Trophoblast cell (in vitro differentiated cells and primary cell): ENCODE measurements around the gene NEUROD4.

Experiments used
- DNase-seq, 2 donors: peaks; one replicate each; pipeline ENCODE4 v3.0.0-alpha.2; 2016
- H2AFZ ChIP-seq: 2 replicates; pipeline ENCODE4 v1.6.1; 2013; ENCODE audit warnings: low read length, moderate library complexity, mild to moderate bottlenecking; ENCODE audit not compliant: insufficient read depth, poor library complexity
- H2AK5ac ChIP-seq: 2 replicates; pipeline ENCODE4 v1.6.1; 2013; ENCODE audit warnings: mild to moderate bottlenecking, low read length
- H2BK120ac ChIP-seq: 2 replicates; pipeline ENCODE4 v1.6.1; 2013; ENCODE audit warnings: low read length, mild to moderate bottlenecking, moderate library complexity; ENCODE audit not compliant: insufficient read depth, poor library complexity
- H2BK12ac ChIP-seq: 2 replicates; pipeline ENCODE4 v1.6.1; 2013; ENCODE audit warnings: mild to moderate bottlenecking, low read length, moderate library complexity
- H2BK5ac ChIP-seq: 2 replicates; pipeline ENCODE4 v1.6.1; 2013; ENCODE audit warnings: low read length, low read depth, moderate library complexity, mild to moderate bottlenecking; ENCODE audit not compliant: poor library complexity
- H3K14ac ChIP-seq: 2 replicates; pipeline ENCODE4 v1.6.1; 2013; ENCODE audit warnings: mild to moderate bottlenecking, low read length
- H3K18ac ChIP-seq: 2 replicates; pipeline ENCODE4 v1.6.1; 2013; ENCODE audit warnings: mild to moderate bottlenecking, low read length
- H3K23ac ChIP-seq: 2 replicates; pipeline ENCODE4 v1.6.1; 2013; ENCODE audit warnings: low read length
- H3K27ac ChIP-seq: 2 replicates; pipeline ENCODE4 v1.5.1; 2013; ENCODE audit warnings: low read depth, mild to moderate bottlenecking, inconsistent platforms, low read length, moderate library complexity
- H3K27me3 ChIP-seq: 2 replicates; pipeline ENCODE4 v1.6.1; 2013; ENCODE audit warnings: inconsistent platforms, mild to moderate bottlenecking, low read length, moderate library complexity; ENCODE audit not compliant: insufficient read depth
- H3K36me3 ChIP-seq, 2 experiments: 1 replicate in 1 of 2; 2 replicates in 1 of 2; pipeline ENCODE4 v1.6.1; 2013; ENCODE audit warnings: low read length in 2 of 2, mild to moderate bottlenecking in 2 of 2, moderate library complexity in 1 of 2; ENCODE audit not compliant: insufficient read depth in 2 of 2, control insufficient read depth in 1 of 2
- H3K4ac ChIP-seq: 2 replicates; pipeline ENCODE4 v1.6.1; 2013; ENCODE audit warnings: low read depth, mild to moderate bottlenecking, low read length, moderate library complexity
- H3K4me1 ChIP-seq, 2 experiments: 1 replicate in 1 of 2; 2 replicates in 1 of 2; pipeline ENCODE4 v1.6.1; 2013; ENCODE audit warnings: low read length in 2 of 2, mild to moderate bottlenecking in 2 of 2, moderate library complexity in 1 of 2; ENCODE audit not compliant: insufficient read depth in 2 of 2, control insufficient read depth in 1 of 2
- H3K4me2 ChIP-seq: 2 replicates; pipeline ENCODE4 v1.6.1; 2013; ENCODE audit warnings: inconsistent platforms, mild to moderate bottlenecking, low read length, moderate library complexity
- H3K4me3 ChIP-seq: 2 replicates; pipeline ENCODE4 v1.5.1; 2013; ENCODE audit warnings: mild to moderate bottlenecking, low read depth, low read length, inconsistent platforms
- H3K79me1 ChIP-seq: one replicate; pipeline ENCODE4 v1.6.1; 2013; ENCODE audit warnings: low read length
- H3K79me2 ChIP-seq: 2 replicates; pipeline ENCODE4 v1.6.1; 2013; ENCODE audit warnings: low read length, mild to moderate bottlenecking; ENCODE audit not compliant: control insufficient read depth, insufficient read depth, poor library complexity
- H3K9ac ChIP-seq: 2 replicates; pipeline ENCODE4 v1.6.1; 2013; ENCODE audit warnings: mild to moderate bottlenecking, low read length
- H3K9me3 ChIP-seq: 2 replicates; pipeline ENCODE4 v1.6.1; 2013; ENCODE audit warnings: low read depth, mild to moderate bottlenecking, control low read depth, inconsistent platforms, low read length; ENCODE audit not compliant: insufficient read depth
- H4K12ac ChIP-seq: 2 replicates; pipeline ENCODE4 v1.6.1; 2013; ENCODE audit warnings: low read depth, mild to moderate bottlenecking, low read length, moderate library complexity
- H4K8ac ChIP-seq: 2 replicates; pipeline ENCODE4 v1.6.1; 2013; ENCODE audit warnings: low read depth, mild to moderate bottlenecking, low read length, moderate library complexity
- H4K91ac ChIP-seq: one replicate; pipeline ENCODE4 v1.6.1; 2013; ENCODE audit warnings: low read depth, mild to moderate bottlenecking, low read length, moderate library complexity
- WGBS: extraction: QIAGEN DNeasy Blood & Tissue Kit; methylation state at CpG from one replicate; pipeline ENCODE4 v1.1.7; 2013; ENCODE audit warnings: missing lambda C conversion rate; ENCODE audit not compliant: insufficient read length, insufficient coverage; ENCODE audit errors: extremely low coverage; 5-methylcytosine and 5-hydroxymethylcytosine counted together

The NEUROD4 gene

DNA sequence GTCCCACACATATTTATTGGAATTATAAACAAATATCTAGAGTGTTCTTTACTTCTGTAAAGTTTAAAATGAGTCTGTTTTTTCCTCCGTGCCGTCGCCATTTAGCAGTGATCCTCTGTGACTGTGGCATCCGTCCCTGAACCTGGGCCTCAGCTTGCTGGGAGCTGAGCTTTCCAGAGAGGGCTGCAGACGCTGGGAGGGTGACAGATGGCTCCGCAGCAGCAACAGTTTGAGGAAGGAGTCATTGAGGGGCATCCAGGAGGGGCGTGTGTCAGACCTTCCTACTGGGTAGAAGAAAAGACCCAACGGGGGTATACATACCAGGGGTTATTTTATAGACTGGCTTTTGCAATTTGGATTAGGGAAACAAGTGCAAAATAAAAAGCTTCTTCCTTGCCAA lies 47.9 kb downstream of the NEUROD4 start:
- Histone ChIP-seq H3K9me3 (no peaks in the 10 kb centered on the region), H2BK12ac (no peak overlapping the region), H2BK5ac (no peak overlapping the region), H2BK120ac (no peak overlapping the region), H3K23ac (no peak overlapping the region), H3K9ac (no peak overlapping the region), H3K27me3 (no peaks in the 10 kb centered on the region), H3K4me3 (no peak overlapping the region), H2AFZ (no peak overlapping the region), H2AK5ac (no peak overlapping the region), H3K4ac (no peak overlapping the region), H3K4me2 (no peak overlapping the region), H4K8ac (no peak overlapping the region), H4K91ac (no peak overlapping the region), H3K4me1 (no peaks in the 10 kb centered on the region), H3K27ac (no peak overlapping the region), H3K18ac (no peak overlapping the region), H3K79me1 (no peaks in the 10 kb centered on the region), H3K14ac (no peak overlapping the region), H3K79me2 (no peaks in the 10 kb centered on the region), H3K36me3 (no peaks in the 10 kb centered on the region), H4K12ac (no peak overlapping the region)
- no peak for DNase-seq
- no CpG with 5 or more reads among the region's 8 CpGs for WGBS

DNA sequence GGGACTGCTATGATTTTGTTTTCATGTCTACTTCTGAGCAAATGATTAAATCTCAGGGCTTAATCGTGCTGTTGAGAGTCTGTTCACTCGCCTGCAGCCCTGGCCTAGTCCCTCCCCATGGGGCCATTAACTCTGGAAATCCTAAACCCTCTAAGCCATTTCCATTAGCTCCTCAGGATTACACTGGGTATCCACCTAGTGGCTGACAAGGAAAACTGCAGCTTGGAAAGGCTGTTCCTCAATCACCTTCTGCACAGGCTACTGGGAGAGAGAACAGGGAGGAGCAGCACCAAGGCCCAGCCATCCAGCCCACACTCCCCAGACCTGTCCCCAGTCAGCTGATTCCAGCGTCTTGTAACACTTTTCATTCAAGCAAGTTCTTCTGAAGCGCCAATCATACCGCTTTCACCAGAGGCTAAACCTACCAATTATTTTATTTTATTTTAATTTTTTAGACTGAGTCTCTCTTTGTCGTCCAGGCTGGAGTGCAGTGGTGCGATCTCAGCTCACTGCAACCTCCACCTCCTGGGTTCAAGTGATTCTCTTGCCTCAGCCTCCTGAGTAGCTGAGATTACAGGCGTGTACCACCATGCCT lies 48.7 kb downstream of the NEUROD4 start:
- Histone ChIP-seq H4K91ac (no peak overlapping the region), H2AFZ (no peak overlapping the region), H4K8ac (no peak overlapping the region), H3K4me1 (no peaks in the 10 kb centered on the region), H3K4me2 (no peak overlapping the region), H3K79me2 (no peaks in the 10 kb centered on the region), H3K4ac (no peak overlapping the region), H3K9ac (no peak overlapping the region), H3K27me3 (no peaks in the 10 kb centered on the region), H3K23ac (no peak overlapping the region), H4K12ac (no peak overlapping the region), H3K4me3 (no peak overlapping the region), H3K27ac (no peak overlapping the region), H3K14ac (no peak overlapping the region), H2BK5ac (no peak overlapping the region), H3K9me3 (no peaks in the 10 kb centered on the region), H2BK12ac (no peak overlapping the region), H3K79me1 (no peaks in the 10 kb centered on the region), H3K36me3 (no peaks in the 10 kb centered on the region), H2BK120ac (no peak overlapping the region), H3K18ac (no peak overlapping the region), H2AK5ac (no peak overlapping the region)
- no CpG with 5 or more reads among the region's 8 CpGs for WGBS
- peak; percentile 31 to 83 for DNase-seq

DNA sequence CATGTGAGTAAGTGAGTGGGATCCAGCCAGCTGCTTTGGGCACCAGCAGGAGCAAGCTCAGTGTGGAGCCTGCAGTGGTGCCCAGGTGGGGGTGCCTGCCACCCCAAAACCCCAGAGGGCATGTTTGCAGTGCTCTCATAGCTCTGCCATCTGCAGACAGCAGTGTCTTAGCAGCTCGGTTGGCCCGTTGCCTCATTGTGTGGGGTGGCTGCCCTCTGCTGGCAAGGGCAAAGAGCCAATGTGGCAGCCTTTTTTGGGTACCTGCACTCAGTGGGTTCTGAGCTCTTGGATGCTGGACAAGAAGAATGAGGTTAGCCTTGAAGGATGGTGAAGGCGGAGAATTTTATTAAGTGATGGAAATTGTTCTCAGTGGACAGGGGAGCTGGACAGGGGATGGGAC lies 52.3 kb downstream of the NEUROD4 start:
- H4K8ac ChIP-seq: no peak overlapping the region
- H3K36me3 ChIP-seq: no peaks in the 10 kb centered on the region
- no peak overlapping the region for H3K4me2 ChIP-seq
- H3K4me3 ChIP-seq: no peak overlapping the region
- H2BK5ac ChIP-seq: no peak overlapping the region
- H3K14ac ChIP-seq: no peak overlapping the region
- no peak overlapping the region for H4K12ac ChIP-seq
- no peaks in the 10 kb centered on the region for H3K79me1 ChIP-seq
- no peak overlapping the region for H3K27ac ChIP-seq
- no peaks in the 10 kb centered on the region for H3K4me1 ChIP-seq
- H3K18ac ChIP-seq: no peak overlapping the region
- DNase-seq: peak in 1 of 2 donors; percentile 26
- H3K23ac ChIP-seq: no peak overlapping the region
- H2BK120ac ChIP-seq: no peak overlapping the region
- H3K79me2 ChIP-seq: no peaks in the 10 kb centered on the region
- H3K27me3 ChIP-seq: no peaks in the 10 kb centered on the region
- WGBS: no CpG with 5 or more reads among the region's 3 CpGs
- no peak overlapping the region for H2AFZ ChIP-seq
- no peaks in the 10 kb centered on the region for H3K9me3 ChIP-seq
- no peak overlapping the region for H2BK12ac ChIP-seq
- H3K9ac ChIP-seq: no peak overlapping the region
- no peak overlapping the region for H3K4ac ChIP-seq
- H2AK5ac ChIP-seq: no peak overlapping the region
- H4K91ac ChIP-seq: no peak overlapping the region

DNA sequence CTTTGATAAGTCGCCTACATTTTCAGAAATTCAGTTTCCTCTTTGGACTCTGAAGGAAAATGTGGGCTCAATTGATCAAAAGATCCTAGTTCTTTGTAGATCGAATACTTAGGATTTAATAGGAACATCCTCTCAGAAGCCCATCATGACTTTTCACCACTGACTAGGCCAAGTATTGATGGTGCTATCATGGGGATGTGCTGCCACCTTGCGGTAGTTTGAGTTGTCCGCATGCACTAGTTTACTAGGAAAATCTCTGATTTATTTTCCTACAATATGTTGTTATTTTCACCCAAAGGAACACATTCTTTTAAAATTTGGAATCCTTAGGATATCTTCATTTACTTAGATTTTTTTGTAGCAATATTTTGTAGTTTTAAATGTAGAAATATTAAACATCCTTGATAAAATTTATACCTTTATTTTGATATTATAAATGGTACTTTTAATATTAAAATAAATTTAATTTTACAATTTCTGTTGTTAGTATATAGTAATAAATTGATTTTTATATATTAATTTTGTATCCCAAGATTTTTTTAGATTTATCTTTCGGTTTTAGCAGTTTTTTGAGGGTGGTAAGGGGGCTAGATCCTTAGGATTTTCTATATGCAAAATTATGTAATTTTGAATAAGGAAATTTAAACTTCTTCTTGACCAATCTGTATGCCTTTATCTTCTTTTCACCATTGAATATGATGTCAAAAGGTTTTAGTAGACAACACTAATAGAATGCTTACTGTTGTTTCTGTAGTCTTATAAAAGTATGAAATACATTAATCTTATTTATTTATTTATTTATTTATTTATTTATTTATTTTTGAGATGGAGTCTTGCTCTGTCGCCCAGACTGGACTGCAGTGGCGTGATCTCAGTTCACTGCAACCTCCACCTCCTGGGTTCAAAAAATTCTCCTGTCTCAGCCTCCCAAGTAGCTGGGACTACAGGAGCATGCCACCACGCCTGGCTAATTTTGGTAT lies 53.6 kb downstream of the NEUROD4 start:
- no peak overlapping the region for H2AK5ac ChIP-seq
- no peak overlapping the region for H3K9ac ChIP-seq
- H3K36me3 ChIP-seq: no peaks in the 10 kb centered on the region
- H3K9me3 ChIP-seq: no peaks in the 10 kb centered on the region
- H4K8ac ChIP-seq: no peak overlapping the region
- H3K79me1 ChIP-seq: no peaks in the 10 kb centered on the region
- no peak overlapping the region for H4K12ac ChIP-seq
- H3K27ac ChIP-seq: no peak overlapping the region
- no peak overlapping the region for H2AFZ ChIP-seq
- H3K18ac ChIP-seq: no peak overlapping the region
- no peak overlapping the region for H2BK12ac ChIP-seq
- WGBS: no CpG with 5 or more reads among the region's 8 CpGs
- H3K4me3 ChIP-seq: no peak overlapping the region
- no peaks in the 10 kb centered on the region for H3K79me2 ChIP-seq
- no peak overlapping the region for H2BK120ac ChIP-seq
- no peak overlapping the region for H3K4ac ChIP-seq
- no peaks in the 10 kb centered on the region for H3K4me1 ChIP-seq
- H3K14ac ChIP-seq: no peak overlapping the region
- no peak overlapping the region for H2BK5ac ChIP-seq
- no peak overlapping the region for H3K4me2 ChIP-seq
- H3K27me3 ChIP-seq: no peaks in the 10 kb centered on the region
- H3K23ac ChIP-seq: no peak overlapping the region
- peak; percentile 48 to 87 for DNase-seq
- no peak overlapping the region for H4K91ac ChIP-seq
